ENCODE measurements around the gene SPACA4. TPM values are rescaled to one million over a fixed set of nuclear protein-coding genes. Genes with fewer than 3 reads are reported as not detected.

The SPACA4 gene
- total and polyA plus RNA-seq, 7 donors = 0.34 TPM; not detected in 6

DNA sequence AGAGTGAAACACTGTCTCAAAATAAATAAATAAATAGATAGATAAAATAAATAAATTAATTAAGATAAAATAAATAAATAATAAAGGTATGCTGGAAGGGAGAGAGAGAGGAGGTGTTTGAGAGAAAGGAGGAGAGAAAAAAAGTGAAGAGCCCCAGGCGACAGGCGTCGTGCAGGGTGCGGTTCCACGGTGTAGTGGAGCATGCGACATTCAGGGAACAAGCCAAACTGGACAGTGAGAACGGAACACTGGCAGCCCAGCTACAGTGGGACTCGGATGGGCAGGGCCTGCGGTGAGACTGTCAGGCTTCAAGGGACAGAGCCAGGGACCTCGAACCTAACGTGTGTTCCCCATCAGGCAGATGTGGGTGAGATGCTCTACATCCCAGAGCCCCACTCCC lies 45.1 kb upstream of the SPACA4 start:
- Histone ChIP-seq H3K9me3 (no peaks in the 10 kb centered on the region), H3K27me3 (peaks cover 0 to 13% (median 0%) of the 10 kb centered on the region in 3 donors), H3K4me3 (no peak overlapping the region), H3K36me3 (no peaks in the 10 kb centered on the region), H3K27ac (no peak overlapping the region), H3K4me1 (peaks cover 0 to 5% (median 0%) of the 10 kb centered on the region in 4 donors)
- WGBS, 2 donors = 94 to 95% methylated on average over 11 of the region's 11 CpGs
- no peak for DNase-seq
- intact Hi-C loops (cut with DNase I) = no loop called here
- TF ChIP-seq, protein P1, sequence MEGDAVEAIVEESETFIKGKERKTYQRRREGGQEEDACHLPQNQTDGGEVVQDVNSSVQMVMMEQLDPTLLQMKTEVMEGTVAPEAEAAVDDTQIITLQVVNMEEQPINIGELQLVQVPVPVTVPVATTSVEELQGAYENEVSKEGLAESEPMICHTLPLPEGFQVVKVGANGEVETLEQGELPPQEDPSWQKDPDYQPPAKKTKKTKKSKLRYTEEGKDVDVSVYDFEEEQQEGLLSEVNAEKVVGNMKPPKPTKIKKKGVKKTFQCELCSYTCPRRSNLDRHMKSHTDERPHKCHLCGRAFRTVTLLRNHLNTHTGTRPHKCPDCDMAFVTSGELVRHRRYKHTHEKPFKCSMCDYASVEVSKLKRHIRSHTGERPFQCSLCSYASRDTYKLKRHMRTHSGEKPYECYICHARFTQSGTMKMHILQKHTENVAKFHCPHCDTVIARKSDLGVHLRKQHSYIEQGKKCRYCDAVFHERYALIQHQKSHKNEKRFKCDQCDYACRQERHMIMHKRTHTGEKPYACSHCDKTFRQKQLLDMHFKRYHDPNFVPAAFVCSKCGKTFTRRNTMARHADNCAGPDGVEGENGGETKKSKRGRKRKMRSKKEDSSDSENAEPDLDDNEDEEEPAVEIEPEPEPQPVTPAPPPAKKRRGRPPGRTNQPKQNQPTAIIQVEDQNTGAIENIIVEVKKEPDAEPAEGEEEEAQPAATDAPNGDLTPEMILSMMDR (IDR thresholded peaks at IDR 0.05) = no peak
- TF ChIP-seq POLR2AphosphoS5 (IDR thresholded peaks at IDR 0.05) (no peak), POLR2A (IDR thresholded peaks at IDR 0.05) (no peak), EP300 (IDR thresholded peaks at IDR 0.05) (no peak)

DNA sequence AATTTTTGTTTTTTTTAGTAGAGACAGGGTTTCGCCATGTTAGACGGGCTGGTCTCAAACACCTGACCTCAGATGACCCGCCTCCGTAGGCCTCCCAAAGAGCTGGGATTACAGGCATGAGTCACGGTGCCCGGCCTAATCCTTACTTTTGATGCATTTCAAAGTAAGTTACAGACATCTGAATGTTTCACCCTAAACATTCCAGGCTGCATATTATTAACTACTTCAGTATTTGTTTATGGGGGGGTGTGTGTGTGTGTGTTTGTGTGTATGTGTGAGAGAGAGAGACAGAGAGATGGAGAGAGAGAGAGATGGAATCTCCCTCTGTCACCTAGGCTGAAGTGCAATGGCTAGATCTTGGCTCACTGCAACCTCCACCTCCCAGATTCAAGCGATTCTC lies 41.5 kb upstream of the SPACA4 start:
- DNase-seq = no peak
- 79 to 80% methylated on average over 7 of the region's 7 CpGs for WGBS, 2 donors
- H3K27ac ChIP-seq = no peak overlapping the region
- no peaks in the 10 kb centered on the region for H3K36me3 ChIP-seq
- H3K4me1 ChIP-seq = peaks cover 0 to 16% (median 13%) of the 10 kb centered on the region in 4 donors
- intact Hi-C loops (cut with DNase I) = loop anchor here (5.0 kb wide), 2 partner anchors 53 to 73 kb away; partner anchors contain the start of gene LMTK3
- no peaks in the 10 kb centered on the region for H3K9me3 ChIP-seq
- no peaks in the 10 kb centered on the region for H3K27me3 ChIP-seq
- TF ChIP-seq POLR2AphosphoS5 (IDR thresholded peaks at IDR 0.05) (no peak), POLR2A (IDR thresholded peaks at IDR 0.05) (no peak), EP300 (IDR thresholded peaks at IDR 0.05) (no peak)
- TF ChIP-seq, protein P1 (IDR thresholded peaks at IDR 0.05) = no peak
- H3K4me3 ChIP-seq = no peak overlapping the region

DNA sequence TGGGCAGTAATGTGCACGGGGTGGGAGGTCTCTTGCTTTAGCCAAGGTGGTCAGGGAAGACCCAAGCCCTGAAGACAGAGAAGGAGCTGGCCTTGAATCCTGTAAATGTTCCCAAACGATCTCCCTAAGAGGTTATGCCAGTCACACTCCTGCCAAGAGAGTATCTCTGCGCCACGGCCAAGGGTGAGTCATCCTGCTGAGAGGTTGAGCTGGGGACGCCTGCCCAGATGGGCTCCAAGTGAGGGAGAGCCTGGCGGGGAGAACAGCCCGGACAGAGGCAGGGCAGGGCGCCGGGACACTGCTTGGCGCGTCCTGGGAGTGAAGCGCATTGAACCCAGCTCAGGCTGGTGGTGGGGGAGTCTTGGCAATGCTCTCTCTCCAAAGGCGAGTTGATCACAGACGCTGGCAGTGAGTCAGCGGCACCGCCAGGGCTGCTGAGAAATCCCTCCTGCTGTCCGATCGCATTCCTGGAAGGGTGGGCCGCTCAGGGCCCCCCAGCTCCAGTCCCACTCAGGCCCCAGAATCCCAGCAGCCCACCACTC lies 38.1 kb upstream of the SPACA4 start:
- Histone ChIP-seq H3K4me3 (no peak overlapping the region), H3K27ac (peak overlapping the region; percentile 74 to 86 (median 80)), H3K9me3 (no peaks in the 10 kb centered on the region), H3K4me1 (peaks cover 0 to 16% (median 13%) of the 10 kb centered on the region in 4 donors), H3K27me3 (no peaks in the 10 kb centered on the region), H3K36me3 (no peaks in the 10 kb centered on the region)
- intact Hi-C loops (cut with DNase I) = loop anchor here (5.0 kb wide), 2 partner anchors 56 to 76 kb away; partner anchors contain the start of gene LMTK3
- TF ChIP-seq POLR2AphosphoS5 (IDR thresholded peaks at IDR 0.05) (peak in 3 of 4 donors; percentile 57 to 64 (median 60)), POLR2A (IDR thresholded peaks at IDR 0.05) (no peak)
- DNase-seq = peak; percentile 95
- 10 to 16% methylated on average over 19 of the region's 19 CpGs for WGBS, 2 donors

DNA sequence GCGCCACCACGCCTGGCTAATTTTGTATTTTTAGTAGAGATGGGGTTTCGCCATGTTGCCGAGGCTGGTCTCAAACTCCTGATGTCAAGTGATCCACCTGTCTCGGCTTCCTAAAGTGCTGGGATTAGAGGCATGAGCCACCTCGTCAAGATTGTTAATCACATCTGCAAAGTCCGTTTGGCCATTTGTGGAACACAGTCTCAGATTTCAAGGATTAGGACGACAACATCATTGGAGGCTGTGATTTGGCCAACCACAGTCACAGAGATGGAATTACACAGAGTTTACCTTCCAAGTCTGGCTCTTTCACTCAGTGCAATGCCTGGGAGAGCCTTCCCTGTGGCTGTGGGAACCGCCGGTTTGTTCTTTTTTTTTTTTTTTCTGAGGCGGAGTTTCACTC lies 36.7 kb upstream of the SPACA4 start:
- 49 to 66% methylated on average over 11 of the region's 11 CpGs for WGBS, 2 donors
- Histone ChIP-seq H3K27me3 (no peaks in the 10 kb centered on the region), H3K9me3 (no peaks in the 10 kb centered on the region), H3K4me3 (no peak overlapping the region), H3K4me1 (peaks cover 0 to 16% (median 13%) of the 10 kb centered on the region in 4 donors), H3K36me3 (no peaks in the 10 kb centered on the region), H3K27ac (no peak overlapping the region)
- DNase-seq = no peak
- TF ChIP-seq, protein P1 (IDR thresholded peaks at IDR 0.05) = no peak
- TF ChIP-seq EP300 (IDR thresholded peaks at IDR 0.05) = no peak
- no peak for TF ChIP-seq POLR2AphosphoS5 (IDR thresholded peaks at IDR 0.05)
- TF ChIP-seq POLR2A (IDR thresholded peaks at IDR 0.05) = no peak
- intact Hi-C loops (cut with DNase I) = loop anchor here (5.0 kb wide), 2 partner anchors 58 to 78 kb away; partner anchors contain the start of gene LMTK3

DNA sequence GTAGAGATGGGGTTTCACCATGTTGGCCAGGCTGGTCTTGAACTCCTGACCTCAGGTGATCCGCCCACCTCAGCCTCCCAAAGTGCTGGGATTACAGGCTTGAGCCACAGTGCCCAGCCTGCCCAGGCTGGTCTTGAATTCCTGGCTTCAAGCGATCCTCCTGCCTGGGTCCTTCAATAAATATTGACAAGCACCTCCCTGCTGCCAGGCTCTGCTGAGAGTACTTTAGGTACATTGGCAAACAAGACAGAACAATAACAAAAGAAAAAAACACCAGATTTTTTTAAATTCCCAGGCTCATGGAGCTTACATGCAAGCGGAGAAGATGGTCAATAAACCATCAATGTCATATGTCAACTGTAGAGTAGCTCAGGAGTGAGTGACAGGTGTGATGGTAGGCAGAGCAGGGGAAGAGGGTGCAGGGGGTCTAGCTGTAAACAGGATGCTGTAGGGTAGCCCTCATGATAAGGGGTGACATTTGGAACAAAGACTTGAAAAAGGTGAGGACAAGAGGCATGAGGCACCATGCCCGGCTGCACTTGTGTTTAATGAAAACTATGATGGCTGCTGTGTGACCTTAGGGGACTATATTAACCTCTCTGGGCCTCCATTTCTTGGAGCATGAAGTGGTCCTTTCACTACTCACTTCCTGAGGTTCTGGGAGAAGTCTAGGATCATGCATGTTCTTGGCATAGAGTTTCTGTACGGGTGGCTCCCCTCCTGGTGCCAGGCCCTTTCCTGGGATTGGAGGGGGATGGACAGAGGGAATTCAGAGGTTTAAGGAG lies 35.0 kb upstream of the SPACA4 start:
- Histone ChIP-seq H3K4me3 (no peak overlapping the region), H3K27me3 (no peaks in the 10 kb centered on the region), H3K36me3 (no peaks in the 10 kb centered on the region), H3K4me1 (peaks cover 0 to 16% (median 13%) of the 10 kb centered on the region in 4 donors), H3K27ac (no peak overlapping the region), H3K9me3 (no peaks in the 10 kb centered on the region)
- intact Hi-C loops (cut with DNase I) = no loop called here
- TF ChIP-seq, protein P1 (IDR thresholded peaks at IDR 0.05) = no peak
- TF ChIP-seq EP300 (IDR thresholded peaks at IDR 0.05) (no peak), POLR2A (IDR thresholded peaks at IDR 0.05) (no peak), POLR2AphosphoS5 (IDR thresholded peaks at IDR 0.05) (no peak)
- DNase-seq = no peak
- WGBS, 2 donors = 42 to 59% methylated on average over 5 of the region's 5 CpGs
